ENCODE data around the gene STAM. TPM values are rescaled to one million over a fixed set of nuclear protein-coding genes. Genes with fewer than 3 reads are reported as not detected.

STAM gene
- total RNA-seq, 1 donor from 2014 or later = 43.4 TPM

DNA sequence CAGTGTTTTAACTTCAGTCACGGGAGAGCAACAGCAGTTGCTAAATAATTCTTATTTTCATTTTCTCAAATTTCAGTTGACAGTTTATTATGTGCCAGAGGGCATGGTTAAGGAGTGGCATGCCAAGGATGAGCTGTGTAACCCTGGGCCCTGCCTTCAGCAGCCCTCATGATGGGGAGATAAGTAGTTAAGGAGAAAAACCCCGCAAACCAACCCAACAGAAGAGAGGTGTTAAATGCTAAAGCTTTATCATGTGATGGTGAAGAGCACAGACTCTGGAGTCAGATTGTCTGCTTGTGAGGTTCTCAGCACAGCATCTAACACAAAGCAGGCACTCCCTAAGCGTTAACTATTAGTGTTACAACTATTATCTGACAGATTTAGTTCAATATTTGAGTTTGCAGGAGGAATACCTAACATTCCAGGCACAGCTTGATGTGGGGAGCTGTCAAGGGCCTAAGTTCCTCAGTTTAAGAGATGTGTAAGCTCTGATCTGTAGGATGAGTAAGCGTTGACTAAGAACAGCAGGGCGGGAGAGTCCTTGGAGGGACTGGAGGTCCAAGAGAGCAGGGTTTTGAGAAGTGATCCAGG is 29.6 kb downstream of the STAM start:
- Histone ChIP-seq H3K4me3 (ENCODE audit: insufficient read depth, low read depth, low read length) (peak overlapping the region; percentile 31), H3K79me2 (ENCODE audit: insufficient read depth, low read length) (peaks cover 85% of the 10 kb centered on the region), H4K20me1 (ENCODE audit: insufficient read depth, low read length) (no peaks in the 10 kb centered on the region), H3K4me2 (ENCODE audit: low read length) (peak overlapping the region; percentile 76), H3K4me1 (ENCODE audit: insufficient read depth, low read length) (peaks cover 28% of the 10 kb centered on the region), H2AFZ (ENCODE audit: low read depth, low read length) (no peak overlapping the region), H3K27ac (ENCODE audit: low read depth, low read length) (peak overlapping the region; percentile 77), H3K9ac (ENCODE audit: low read length) (peak overlapping the region; percentile 55), H3K27me3 (ENCODE audit: insufficient read depth, low read length) (no peaks in the 10 kb centered on the region), H3K9me3 (ENCODE audit: insufficient read depth, low read depth, low read length) (no peaks in the 10 kb centered on the region), H3K36me3 (ENCODE audit: insufficient read depth, low read length) (no peaks in the 10 kb centered on the region)
- Mint-ChIP-seq H3K27ac (ENCODE audit: unreplicated experiment) (peak overlapping the region; percentile 8), H3K4me1 (ENCODE audit: low read depth, unreplicated experiment) (peaks cover 51% of the 10 kb centered on the region), H3K36me3 (ENCODE audit: low read depth, unreplicated experiment) (no peaks in the 10 kb centered on the region), H3K4me3 (ENCODE audit: unreplicated experiment) (peak overlapping the region; percentile 18), H3K9me3 (ENCODE audit: unreplicated experiment) (no peaks in the 10 kb centered on the region), H3K27me3 (ENCODE audit: low read depth, unreplicated experiment) (no peaks in the 10 kb centered on the region)
- FAIRE-seq (peak; percentile 99), DNase-seq (ENCODE audit: low read depth) (peak; percentile 97)
- TF ChIP-seq, protein P1, sequence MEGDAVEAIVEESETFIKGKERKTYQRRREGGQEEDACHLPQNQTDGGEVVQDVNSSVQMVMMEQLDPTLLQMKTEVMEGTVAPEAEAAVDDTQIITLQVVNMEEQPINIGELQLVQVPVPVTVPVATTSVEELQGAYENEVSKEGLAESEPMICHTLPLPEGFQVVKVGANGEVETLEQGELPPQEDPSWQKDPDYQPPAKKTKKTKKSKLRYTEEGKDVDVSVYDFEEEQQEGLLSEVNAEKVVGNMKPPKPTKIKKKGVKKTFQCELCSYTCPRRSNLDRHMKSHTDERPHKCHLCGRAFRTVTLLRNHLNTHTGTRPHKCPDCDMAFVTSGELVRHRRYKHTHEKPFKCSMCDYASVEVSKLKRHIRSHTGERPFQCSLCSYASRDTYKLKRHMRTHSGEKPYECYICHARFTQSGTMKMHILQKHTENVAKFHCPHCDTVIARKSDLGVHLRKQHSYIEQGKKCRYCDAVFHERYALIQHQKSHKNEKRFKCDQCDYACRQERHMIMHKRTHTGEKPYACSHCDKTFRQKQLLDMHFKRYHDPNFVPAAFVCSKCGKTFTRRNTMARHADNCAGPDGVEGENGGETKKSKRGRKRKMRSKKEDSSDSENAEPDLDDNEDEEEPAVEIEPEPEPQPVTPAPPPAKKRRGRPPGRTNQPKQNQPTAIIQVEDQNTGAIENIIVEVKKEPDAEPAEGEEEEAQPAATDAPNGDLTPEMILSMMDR (IDR thresholded peaks at IDR 0.05; ENCODE audit: insufficient read depth, low read depth, low read length) = no peak
- no peak for TF ChIP-seq EZH2 (IDR thresholded peaks at IDR 0.05; ENCODE audit: insufficient read depth, low read length)

DNA sequence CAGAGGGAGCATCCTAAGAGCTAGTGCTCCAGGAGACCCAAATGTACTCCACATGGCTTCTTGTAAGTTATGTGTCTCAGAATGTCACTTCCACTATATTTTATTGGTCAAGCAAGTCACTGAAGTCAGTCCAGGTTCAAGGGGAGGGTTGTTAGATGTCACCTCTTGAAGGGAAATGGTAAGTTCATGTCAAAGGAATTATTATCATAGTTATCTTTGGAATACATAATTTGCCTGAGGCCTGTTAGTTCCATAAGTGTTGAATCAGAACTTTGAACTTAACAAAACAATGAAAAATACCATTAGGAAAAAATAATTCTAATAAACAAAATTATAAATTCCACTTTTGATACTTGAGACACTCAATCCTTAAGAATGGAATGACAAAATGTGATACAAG is 30.6 kb downstream of the STAM start:
- peaks cover 45% of the 10 kb centered on the region for H3K4me1 Mint-ChIP-seq (ENCODE audit: low read depth, unreplicated experiment)
- no peak overlapping the region for H2AFZ ChIP-seq (ENCODE audit: low read depth, low read length)
- DNase-seq (ENCODE audit: low read depth) = no peak
- no peaks in the 10 kb centered on the region for H3K9me3 ChIP-seq (ENCODE audit: insufficient read depth, low read depth, low read length)
- FAIRE-seq = no peak
- TF ChIP-seq, protein P1 (IDR thresholded peaks at IDR 0.05; ENCODE audit: insufficient read depth, low read depth, low read length) = no peak
- no peak for TF ChIP-seq EZH2 (IDR thresholded peaks at IDR 0.05; ENCODE audit: insufficient read depth, low read length)
- H3K9me3 Mint-ChIP-seq (ENCODE audit: unreplicated experiment) = no peaks in the 10 kb centered on the region
- peaks cover 28% of the 10 kb centered on the region for H3K4me1 ChIP-seq (ENCODE audit: insufficient read depth, low read length)
- no peak overlapping the region for H3K4me3 Mint-ChIP-seq (ENCODE audit: unreplicated experiment)
- H3K4me3 ChIP-seq (ENCODE audit: insufficient read depth, low read depth, low read length) = no peak overlapping the region
- peak overlapping the region; percentile 3 for H3K9ac ChIP-seq (ENCODE audit: low read length)
- H4K20me1 ChIP-seq (ENCODE audit: insufficient read depth, low read length) = peaks cover 4% of the 10 kb centered on the region
- peak overlapping the region; percentile 77 for H3K27ac ChIP-seq (ENCODE audit: low read depth, low read length)
- peak overlapping the region; percentile 22 for H3K4me2 ChIP-seq (ENCODE audit: low read length)
- no peaks in the 10 kb centered on the region for H3K36me3 ChIP-seq (ENCODE audit: insufficient read depth, low read length)
- H3K27ac Mint-ChIP-seq (ENCODE audit: unreplicated experiment) = peak overlapping the region; percentile 26
- H3K36me3 Mint-ChIP-seq (ENCODE audit: low read depth, unreplicated experiment) = no peaks in the 10 kb centered on the region
- H3K79me2 ChIP-seq (ENCODE audit: insufficient read depth, low read length) = peaks cover 85% of the 10 kb centered on the region
- H3K27me3 ChIP-seq (ENCODE audit: insufficient read depth, low read length) = no peaks in the 10 kb centered on the region
- no peaks in the 10 kb centered on the region for H3K27me3 Mint-ChIP-seq (ENCODE audit: low read depth, unreplicated experiment)

DNA sequence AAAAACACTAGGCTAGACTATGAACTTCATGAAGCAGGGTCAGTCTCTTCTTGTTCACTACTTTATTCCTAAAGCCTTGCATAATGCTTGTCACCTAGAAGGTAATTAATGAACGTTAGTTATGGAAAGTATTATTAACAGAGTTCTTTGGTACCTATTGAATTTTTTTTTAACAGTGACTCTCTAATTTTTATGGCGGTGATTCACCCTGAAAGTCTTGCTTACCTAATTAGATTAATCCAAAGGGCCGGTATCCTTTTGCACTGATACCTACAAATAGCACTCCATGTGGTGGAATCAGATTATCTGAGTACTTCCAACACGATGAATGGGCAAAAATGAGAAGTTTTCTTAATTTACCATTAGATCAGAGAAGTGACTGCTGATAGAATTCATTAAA is 31.7 kb downstream of the STAM start:
- Histone ChIP-seq H2AFZ (ENCODE audit: low read depth, low read length) (no peak overlapping the region), H3K27me3 (ENCODE audit: insufficient read depth, low read length) (no peaks in the 10 kb centered on the region), H3K4me1 (ENCODE audit: insufficient read depth, low read length) (peaks cover 28% of the 10 kb centered on the region), H3K36me3 (ENCODE audit: insufficient read depth, low read length) (no peaks in the 10 kb centered on the region), H3K27ac (ENCODE audit: low read depth, low read length) (no peak overlapping the region), H4K20me1 (ENCODE audit: insufficient read depth, low read length) (peaks cover 9% of the 10 kb centered on the region), H3K4me3 (ENCODE audit: insufficient read depth, low read depth, low read length) (no peak overlapping the region), H3K9ac (ENCODE audit: low read length) (no peak overlapping the region), H3K9me3 (ENCODE audit: insufficient read depth, low read depth, low read length) (no peaks in the 10 kb centered on the region), H3K4me2 (ENCODE audit: low read length) (no peak overlapping the region), H3K79me2 (ENCODE audit: insufficient read depth, low read length) (peaks cover 86% of the 10 kb centered on the region)
- Mint-ChIP-seq H3K9me3 (ENCODE audit: unreplicated experiment) (no peaks in the 10 kb centered on the region), H3K36me3 (ENCODE audit: low read depth, unreplicated experiment) (no peaks in the 10 kb centered on the region), H3K27ac (ENCODE audit: unreplicated experiment) (no peak overlapping the region), H3K27me3 (ENCODE audit: low read depth, unreplicated experiment) (no peaks in the 10 kb centered on the region), H3K4me1 (ENCODE audit: low read depth, unreplicated experiment) (peaks cover 40% of the 10 kb centered on the region), H3K4me3 (ENCODE audit: unreplicated experiment) (no peak overlapping the region)
- TF ChIP-seq, protein P1 (IDR thresholded peaks at IDR 0.05; ENCODE audit: insufficient read depth, low read depth, low read length) = no peak
- no peak for TF ChIP-seq EZH2 (IDR thresholded peaks at IDR 0.05; ENCODE audit: insufficient read depth, low read length)
- peak; percentile 36 for DNase-seq (ENCODE audit: low read depth)
- no peak for FAIRE-seq
